Endothelial cell (in vitro differentiated cells): ENCODE results near the gene SNX5. TPM values are rescaled to one million over a fixed set of nuclear protein-coding genes. Genes with fewer than 3 reads are reported as not detected.

Source experiments
- DNase-seq: peaks from one replicate; pipeline ENCODE4 v3.0.0; 2021; ENCODE audit warnings: low spot score
- H3K27ac Mint-ChIP-seq: one replicate; pipeline ENCODE4 v1.8.0; 2021; ENCODE audit warnings: mixed read lengths, inconsistent platforms; ENCODE audit not compliant: unreplicated experiment
- H3K27me3 Mint-ChIP-seq: one replicate; pipeline ENCODE4 v1.8.0; 2021; ENCODE audit warnings: mild to moderate bottlenecking, moderate library complexity, mixed read lengths, inconsistent platforms; ENCODE audit not compliant: unreplicated experiment
- H3K36me3 Mint-ChIP-seq: one replicate; pipeline ENCODE4 v1.8.0; 2021; ENCODE audit warnings: mild to moderate bottlenecking, low read depth, mixed read lengths, inconsistent platforms; ENCODE audit not compliant: unreplicated experiment
- H3K4me1 Mint-ChIP-seq: one replicate; pipeline ENCODE4 v1.8.0; 2021; ENCODE audit warnings: mild to moderate bottlenecking, mixed read lengths, inconsistent platforms; ENCODE audit not compliant: unreplicated experiment
- H3K4me3 Mint-ChIP-seq: one replicate; pipeline ENCODE4 v1.8.0; 2021; ENCODE audit warnings: mild to moderate bottlenecking, mixed read lengths, inconsistent platforms; ENCODE audit not compliant: unreplicated experiment
- H3K9me3 Mint-ChIP-seq: one replicate; pipeline ENCODE4 v1.8.0; 2021; ENCODE audit warnings: mixed read lengths, inconsistent platforms; ENCODE audit not compliant: unreplicated experiment
- CTCF ChIP-seq: fragments of 200-600 bp; sonication (generic); IDR thresholded peaks from one replicate; pipeline ENCODE4 v1.5.0; 2021; ENCODE audit warnings: antibody characterized with exemption; ENCODE audit not compliant: unreplicated experiment
- total RNA-seq: library from RNA; stranded (reverse); fragmentation: NEBNext Ultra II Directional; extraction: Animal tissue kit (Norgen Biotek cat#: 25700); gene quantifications from one replicate; pipeline ENCODE4 v1.2.1, GENCODE V29; 2021; ENCODE audit not compliant: unreplicated experiment

SNX5 gene
- total RNA-seq, 1 donor from 2014 or later = 61.7 TPM

- Mint-ChIP-seq H3K36me3 (no peaks in the 10 kb centered on the region), H3K27me3 (no peaks in the 10 kb centered on the region), H3K4me1 (peaks cover 5% of the 10 kb centered on the region), H3K27ac (no peak overlapping the region), H3K9me3 (no peaks in the 10 kb centered on the region), H3K4me3 (no peak overlapping the region)
- no peak for DNase-seq
- TF ChIP-seq CTCF = no peak
Measured at GRCh38 chr20:18011951-18012645, 43.5 kb upstream of the SNX5 start.

GRCh38 chr20:18011482-18011881 is 42.9 kb upstream of the SNX5 start:
- H3K27ac Mint-ChIP-seq = peak overlapping the region; percentile 6
- H3K27me3 Mint-ChIP-seq = peaks cover 1% of the 10 kb centered on the region
- DNase-seq = no peak
- H3K4me1 Mint-ChIP-seq = peaks cover 5% of the 10 kb centered on the region
- TF ChIP-seq CTCF = no peak
- H3K9me3 Mint-ChIP-seq = no peaks in the 10 kb centered on the region
- H3K4me3 Mint-ChIP-seq = no peak overlapping the region
- H3K36me3 Mint-ChIP-seq = no peaks in the 10 kb centered on the region

GRCh38 chr20:18009116-18009515 is 40.5 kb upstream of the SNX5 start:
- no peak overlapping the region for H3K4me3 Mint-ChIP-seq
- no peak overlapping the region for H3K27ac Mint-ChIP-seq
- H3K4me1 Mint-ChIP-seq = peaks cover 5% of the 10 kb centered on the region
- H3K36me3 Mint-ChIP-seq = no peaks in the 10 kb centered on the region
- DNase-seq = no peak
- no peaks in the 10 kb centered on the region for H3K9me3 Mint-ChIP-seq
- peaks cover 1% of the 10 kb centered on the region for H3K27me3 Mint-ChIP-seq
- TF ChIP-seq CTCF = no peak

- Mint-ChIP-seq H3K27ac (no peak overlapping the region), H3K4me1 (peaks cover 5% of the 10 kb centered on the region), H3K9me3 (no peaks in the 10 kb centered on the region), H3K4me3 (no peak overlapping the region), H3K27me3 (peaks cover 1% of the 10 kb centered on the region), H3K36me3 (no peaks in the 10 kb centered on the region)
- no peak for DNase-seq
- no peak for TF ChIP-seq CTCF
Measured at GRCh38 chr20:18007534-18008292, 39.1 kb upstream of the SNX5 start.

- Mint-ChIP-seq H3K4me3 (no peak overlapping the region), H3K27ac (no peak overlapping the region), H3K27me3 (peaks cover 1% of the 10 kb centered on the region), H3K9me3 (no peaks in the 10 kb centered on the region), H3K4me1 (peaks cover 1% of the 10 kb centered on the region), H3K36me3 (no peaks in the 10 kb centered on the region)
- no peak for DNase-seq
- no peak for TF ChIP-seq CTCF
Measured at GRCh38 chr20:18006684-18007083, 38.1 kb upstream of the SNX5 start.
